ENCODE measurements around the gene FAM174C.

The FAM174C gene

GRCh38 chr19:1262623-1263123 lies 12.7 kb upstream of the FAM174C start:
- no peak for DNase-seq

GRCh38 chr19:1263188-1263587 lies 12.1 kb upstream of the FAM174C start:
- DNase-seq, result no peak

- peak in 1 of 2 experiments; percentile 33 for DNase-seq
Measured at GRCh38 chr19:1264801-1265614, 10.3 kb upstream of the FAM174C start.

GRCh38 chr19:1265615-1266128 lies 9.7 kb upstream of the FAM174C start:
- peak in 1 of 2 experiments; percentile 48 for DNase-seq

GRCh38 chr19:1266129-1266915 lies 9.0 kb upstream of the FAM174C start:
- peak; percentile 75 to 81 for DNase-seq

- DNase-seq, result peak in 1 of 2 experiments; percentile 53
Measured at GRCh38 chr19:1266916-1267476, 8.3 kb upstream of the FAM174C start.

GRCh38 chr19:1267477-1268225 lies 7.7 kb upstream of the FAM174C start:
- DNase-seq, result peak in 1 of 2 experiments; percentile 36

- peak in 1 of 2 experiments; percentile 36 for DNase-seq
Measured at GRCh38 chr19:1268226-1269064, 6.9 kb upstream of the FAM174C start.

GRCh38 chr19:1269065-1269477 lies 6.3 kb upstream of the FAM174C start, which contains the start of gene CIRBP:
CIRBP (plus strand) TSS chr19:1269332; CDS start chr19:1270934, 1,602 bp downstream.
- peak; percentile 98 to 99 for DNase-seq

- peak; percentile 80 to 89 for DNase-seq
Measured at GRCh38 chr19:1269478-1270212, 5.7 kb upstream of the FAM174C start.

GRCh38 chr19:1270213-1270853 lies 5.0 kb upstream of the FAM174C start:
- DNase-seq, result no peak

- DNase-seq, result no peak
Measured at GRCh38 chr19:1270854-1271527, 4.3 kb upstream of the FAM174C start.

- no peak for DNase-seq
Measured at GRCh38 chr19:1271528-1272422, 3.6 kb upstream of the FAM174C start.

GRCh38 chr19:1272423-1273262 lies 2.7 kb upstream of the FAM174C start:
- no peak for DNase-seq

GRCh38 chr19:1273263-1274041 lies 1.9 kb upstream of the FAM174C start:
- no peak for DNase-seq

GRCh38 chr19:1274081-1274851 lies 1.1 kb upstream of the FAM174C start:
- no peak for DNase-seq

All from NCI-H524 (cell line).